ENCODE results near the gene KIF26A. TPM values are rescaled to one million over a fixed set of nuclear protein-coding genes. Genes with fewer than 3 reads are reported as not detected.

The KIF26A gene
- total and polyA plus RNA-seq, 8 donors: 3.6 to 13.2 (median 7.1) TPM

GRCh38 chr14:104182857-104183425 lies 44.6 kb downstream of the KIF26A start:
- no peaks in the 10 kb centered on the region for H3K4me1 ChIP-seq
- H3K4me3 ChIP-seq: no peak overlapping the region
- no peaks in the 10 kb centered on the region for H3K36me3 ChIP-seq
- H3K9me3 ChIP-seq: no peaks in the 10 kb centered on the region
- no peaks in the 10 kb centered on the region for H3K27me3 ChIP-seq
- FAIRE-seq (no peak), DNase-seq (peak in 1 of 6 donors; percentile 60), ATAC-seq (no peak)
- intact Hi-C loops (cut with DNase I): no loop called here
- H3K27ac ChIP-seq: no peak overlapping the region
- WGBS, 2 donors: 66 to 68% methylated on average over 13 to 16 of the region's 16 CpGs
- TF ChIP-seq CTCF (IDR thresholded peaks at IDR 0.05): no peak

DNA sequence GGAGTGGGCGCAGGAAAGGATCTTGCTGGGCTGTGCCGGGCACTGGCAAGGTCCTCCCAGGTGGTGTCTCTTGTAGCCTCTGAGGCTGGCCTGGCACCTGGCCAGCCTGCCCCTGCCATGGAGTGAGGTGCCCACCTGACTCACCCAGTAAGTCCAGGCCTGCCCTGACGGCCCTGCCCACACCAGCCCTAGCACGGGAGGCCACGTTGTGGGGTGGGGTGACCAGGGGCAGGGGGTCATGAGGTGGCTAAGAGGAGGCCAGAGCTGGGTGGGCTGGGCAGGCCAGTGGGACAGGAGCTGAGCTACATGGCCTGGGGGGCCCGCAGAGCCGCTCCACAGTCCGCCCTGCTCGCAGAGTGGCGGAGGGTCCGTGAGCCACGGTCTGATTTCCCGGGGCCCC lies 45.4 kb downstream of the KIF26A start:
- no peaks in the 10 kb centered on the region for H3K27me3 ChIP-seq
- 73% methylated on average over 13 of the region's 13 CpGs for WGBS, 2 donors
- no peak overlapping the region for H3K4me3 ChIP-seq
- peak in 1 of 6 donors; percentile 72 for DNase-seq
- H3K9me3 ChIP-seq: no peaks in the 10 kb centered on the region
- no peaks in the 10 kb centered on the region for H3K4me1 ChIP-seq
- intact Hi-C loops (cut with DNase I): no loop called here
- no peak for TF ChIP-seq CTCF (IDR thresholded peaks at IDR 0.05)
- no peak for FAIRE-seq
- ATAC-seq: no peak
- H3K27ac ChIP-seq: no peak overlapping the region
- no peaks in the 10 kb centered on the region for H3K36me3 ChIP-seq

GRCh38 chr14:104184506-104184905 lies 46.1 kb downstream of the KIF26A start:
- H3K27ac ChIP-seq: no peak overlapping the region
- TF ChIP-seq CTCF (IDR thresholded peaks at IDR 0.05): no peak
- peak in 1 of 4 donors; percentile 15 for ATAC-seq
- peak in 1 of 6 donors; percentile 48 for DNase-seq
- no peaks in the 10 kb centered on the region for H3K36me3 ChIP-seq
- no peaks in the 10 kb centered on the region for H3K27me3 ChIP-seq
- no peak for FAIRE-seq
- H3K4me1 ChIP-seq: no peaks in the 10 kb centered on the region
- 56 to 67% methylated on average over 10 to 12 of the region's 12 CpGs for WGBS, 2 donors
- H3K9me3 ChIP-seq: no peaks in the 10 kb centered on the region
- no peak overlapping the region for H3K4me3 ChIP-seq
- intact Hi-C loops (cut with DNase I): no loop called here

- no peak for TF ChIP-seq CTCF (IDR thresholded peaks at IDR 0.05)
- ATAC-seq: no peak
- Histone ChIP-seq H3K27ac (no peak overlapping the region), H3K9me3 (no peaks in the 10 kb centered on the region), H3K4me3 (no peak overlapping the region), H3K27me3 (no peaks in the 10 kb centered on the region), H3K4me1 (no peaks in the 10 kb centered on the region), H3K36me3 (no peaks in the 10 kb centered on the region)
- FAIRE-seq: no peak
- DNase-seq: peak in 1 of 6 donors; percentile 67
- intact Hi-C loops (cut with DNase I): no loop called here
- 56 to 69% methylated on average over 20 of the region's 20 CpGs for WGBS, 2 donors
Observed at GRCh38 chr14:104184911-104185499, 46.6 kb downstream of the KIF26A start.

- intact Hi-C loops (cut with DNase I): no loop called here
- Histone ChIP-seq H3K4me1 (no peaks in the 10 kb centered on the region), H3K27me3 (no peaks in the 10 kb centered on the region), H3K36me3 (no peaks in the 10 kb centered on the region), H3K9me3 (no peaks in the 10 kb centered on the region), H3K4me3 (no peak overlapping the region), H3K27ac (peak overlapping the region in 1 of 4 donors; percentile 34)
- peak in 1 of 6 donors; percentile 53 for DNase-seq
- no peak for ATAC-seq
- FAIRE-seq: no peak
- WGBS, 2 donors: 57 to 68% methylated on average over 16 of the region's 16 CpGs
- TF ChIP-seq CTCF (IDR thresholded peaks at IDR 0.05): no peak
Observed at GRCh38 chr14:104185916-104186495, 47.6 kb downstream of the KIF26A start.
